Lower lobe of right lung (tissue), 2 donors: ENCODE data around the gene B3GNT5. TPM values are rescaled to one million over a fixed set of nuclear protein-coding genes. Genes with fewer than 3 reads are reported as not detected.

ENCODE experiments used
- ATAC-seq, 2 donors: fragments of 200-7000 bp; cut with Tn5 transposase; one replicate each; pipeline ENCODE4 v1.9.1; 2020 to 2022; ENCODE audit warnings: mild to moderate bottlenecking in 2 of 2, moderate library complexity in 2 of 2
- DNase-seq: peaks from one replicate; pipeline ENCODE4 v3.0.0-alpha.2; 2020
- H3K27ac ChIP-seq: fragments of 200-600 bp; one replicate; pipeline ENCODE4 v1.8.0; 2022
- H3K27me3 ChIP-seq: fragments of 200-600 bp; one replicate; pipeline ENCODE4 v1.8.0; 2022; ENCODE audit warnings: low read depth
- H3K36me3 ChIP-seq: fragments of 200-600 bp; one replicate; pipeline ENCODE4 v1.8.0; 2022; ENCODE audit warnings: mild to moderate bottlenecking
- H3K4me1 ChIP-seq: fragments of 200-600 bp; one replicate; pipeline ENCODE4 v1.8.0; 2022
- H3K4me3 ChIP-seq: fragments of 200-600 bp; one replicate; pipeline ENCODE4 v1.8.0; 2022; ENCODE audit warnings: mild to moderate bottlenecking
- H3K9me3 ChIP-seq: fragments of 200-600 bp; one replicate; pipeline ENCODE4 v1.8.0; 2022
- CTCF ChIP-seq: fragments of 200-600 bp; IDR thresholded peaks from one replicate; pipeline ENCODE4 v1.8.0; 2022; ENCODE audit warnings: antibody characterized with exemption, mild to moderate bottlenecking
- intact Hi-C: fragments of 100-400 bp; cut with DNase I; formaldehyde crosslinking; loops from one replicate; pipeline ENCODE4 v1.11.0; 2022
- total RNA-seq: library from RNA; stranded (reverse); fragmentation: NEBNext Ultra II Directional; extraction: Animal tissue kit (Norgen Biotek cat#: 25700); gene quantifications from one replicate; pipeline ENCODE4 v1.2.1, GENCODE V29; 2021
- donor health status: DM: no; HTN: yes; CAD: no; lungs with severe emphysema.

Gene B3GNT5
- total RNA-seq, 1 donor from 2014 or later, result 30.8 TPM

DNA sequence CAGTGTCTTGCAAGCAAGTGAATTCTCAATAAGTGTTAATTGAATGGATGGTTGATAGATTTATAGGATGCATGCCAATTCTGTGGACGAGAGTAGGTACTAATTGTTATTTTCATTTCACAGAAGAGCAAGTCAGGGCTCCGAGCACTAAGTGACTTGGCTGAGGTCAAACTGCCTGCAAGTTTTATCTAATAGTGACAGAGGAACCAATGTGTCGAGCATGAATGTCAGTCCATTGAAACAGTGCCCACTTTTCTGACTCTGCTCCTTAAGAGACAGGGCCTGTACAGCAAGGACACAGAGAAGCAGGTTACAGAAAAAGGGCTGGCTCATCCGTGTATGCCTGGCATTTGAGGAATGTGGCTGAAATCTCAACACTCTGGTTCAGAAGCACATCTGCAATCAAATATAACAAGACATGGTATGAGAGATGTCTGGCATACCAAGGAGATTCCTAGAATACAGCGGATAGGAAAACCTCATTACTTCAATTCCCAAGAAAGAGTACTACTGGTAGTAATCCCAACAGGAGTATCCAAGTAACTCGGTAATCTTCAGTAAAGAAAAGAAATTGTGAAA lies 6.0 kb upstream of the B3GNT5 start:
- intact Hi-C loops, result no loop called here
- ATAC-seq, result no peak
- peaks cover 18% of the 10 kb centered on the region for H3K4me1 ChIP-seq
- H3K27ac ChIP-seq, result no peak overlapping the region
- no peaks in the 10 kb centered on the region for H3K36me3 ChIP-seq
- H3K9me3 ChIP-seq, result peaks cover 7% of the 10 kb centered on the region
- no peak overlapping the region for H3K4me3 ChIP-seq
- no peak for DNase-seq
- no peak for TF ChIP-seq CTCF
- no peaks in the 10 kb centered on the region for H3K27me3 ChIP-seq

DNA sequence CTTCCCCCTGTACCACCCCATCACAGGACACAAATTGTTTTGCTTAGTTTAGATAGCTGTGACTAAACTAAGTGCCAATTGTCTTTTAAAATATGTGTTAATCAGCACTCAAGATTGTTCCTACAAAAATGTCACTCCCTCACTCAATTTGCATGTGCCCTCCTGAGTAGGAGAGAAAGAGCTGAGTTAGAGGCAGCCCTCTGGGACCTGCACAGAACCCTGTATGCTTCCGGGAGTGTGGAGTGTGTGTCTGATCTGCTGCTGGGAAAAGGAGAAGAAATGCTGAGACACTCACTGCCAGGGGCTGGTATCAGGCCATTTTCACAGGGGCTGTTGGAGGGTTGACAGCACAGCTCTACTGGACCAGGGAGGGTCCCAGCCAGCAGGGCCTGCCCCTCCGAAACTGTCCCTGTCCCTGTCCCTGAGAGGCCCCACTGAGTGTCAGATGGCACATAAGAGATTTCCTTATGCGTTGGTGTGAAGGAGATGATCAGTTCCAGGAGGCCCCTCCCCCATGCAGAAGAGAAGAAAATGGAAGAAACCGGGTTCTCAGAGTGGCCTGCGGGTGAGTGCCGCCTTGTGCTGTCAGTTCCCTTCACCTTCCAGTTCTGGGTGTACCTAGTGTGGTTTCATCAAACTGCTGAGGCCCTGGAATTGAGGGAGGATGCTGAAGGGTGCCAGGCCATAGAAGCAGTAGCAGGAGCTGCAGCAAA lies 3.9 kb upstream of the B3GNT5 start:
- Histone ChIP-seq H3K9me3 (no peaks in the 10 kb centered on the region), H3K27ac (no peak overlapping the region), H3K4me1 (peaks cover 22% of the 10 kb centered on the region), H3K36me3 (no peaks in the 10 kb centered on the region), H3K27me3 (no peaks in the 10 kb centered on the region), H3K4me3 (no peak overlapping the region)
- ATAC-seq, result no peak
- no peak for TF ChIP-seq CTCF
- DNase-seq, result no peak
- intact Hi-C loops, result no loop called here

DNA sequence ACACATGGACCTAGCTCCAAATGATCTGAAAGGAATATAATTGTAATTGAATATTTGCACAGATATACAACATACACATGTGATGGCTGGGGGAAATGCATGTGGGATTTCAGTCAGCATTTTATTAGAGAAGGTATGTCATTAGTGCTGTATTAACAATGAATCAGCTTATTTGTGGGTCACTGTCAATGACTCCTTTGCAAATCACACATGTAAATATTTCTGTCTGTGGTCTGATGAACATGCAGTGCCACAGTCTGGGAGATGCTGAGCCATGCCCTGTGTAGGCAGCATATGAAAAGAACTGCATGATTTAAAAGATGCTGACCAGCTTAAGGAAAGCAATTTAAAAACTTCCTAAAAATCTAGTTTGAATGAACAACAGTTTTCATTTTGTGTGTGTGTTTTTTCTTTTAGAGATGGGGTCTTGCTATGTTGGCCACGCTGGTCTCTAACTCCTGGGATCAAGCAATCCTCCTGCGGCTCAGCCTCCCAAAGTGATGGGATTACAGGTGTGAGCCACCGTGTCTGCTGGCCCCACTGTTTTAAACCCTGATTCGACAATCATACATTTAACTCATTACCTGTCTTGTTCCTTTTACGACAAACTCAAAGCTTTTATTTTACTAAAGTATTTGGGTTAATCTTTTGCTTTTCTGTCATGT lies 803 bp upstream of the B3GNT5 start:
- DNase-seq (no peak), ATAC-seq (no peak)
- Histone ChIP-seq H3K27me3 (no peaks in the 10 kb centered on the region), H3K36me3 (no peaks in the 10 kb centered on the region), H3K9me3 (no peaks in the 10 kb centered on the region), H3K4me3 (peak overlapping the region; percentile 80), H3K27ac (peak overlapping the region; percentile 95), H3K4me1 (peaks cover 21% of the 10 kb centered on the region)
- no peak for TF ChIP-seq CTCF
- intact Hi-C loops, result no loop called here

- Histone ChIP-seq H3K4me3 (peak overlapping the region; percentile 80), H3K27me3 (no peaks in the 10 kb centered on the region), H3K4me1 (peaks cover 28% of the 10 kb centered on the region), H3K27ac (peak overlapping the region; percentile 95), H3K36me3 (no peaks in the 10 kb centered on the region), H3K9me3 (no peaks in the 10 kb centered on the region)
- TF ChIP-seq CTCF, result no peak
- ATAC-seq (peak; percentile 84 to 85), DNase-seq (peak; percentile 88)
- intact Hi-C loops, result no loop called here
Measured at GRCh38 chr3:183253528-183254486, 754 bp downstream of the B3GNT5 start.
